Panc1 (cell line): ENCODE measurements around the gene CREB3L2.

Experiments
- TCF7L2 ChIP-seq: IDR thresholded peaks from 2 replicates; pipeline ENCODE4 v1.6.1; 2011; ENCODE audit warnings: mild to moderate bottlenecking, low read depth, low read length, inconsistent platforms
- TF ChIP-seq, protein P1 (sequence below): fragments of 450-650 bp; IDR thresholded peaks from 2 replicates; pipeline ENCODE4 v1.5.1; 2017; ENCODE audit warnings: mild to moderate bottlenecking

DNA sequence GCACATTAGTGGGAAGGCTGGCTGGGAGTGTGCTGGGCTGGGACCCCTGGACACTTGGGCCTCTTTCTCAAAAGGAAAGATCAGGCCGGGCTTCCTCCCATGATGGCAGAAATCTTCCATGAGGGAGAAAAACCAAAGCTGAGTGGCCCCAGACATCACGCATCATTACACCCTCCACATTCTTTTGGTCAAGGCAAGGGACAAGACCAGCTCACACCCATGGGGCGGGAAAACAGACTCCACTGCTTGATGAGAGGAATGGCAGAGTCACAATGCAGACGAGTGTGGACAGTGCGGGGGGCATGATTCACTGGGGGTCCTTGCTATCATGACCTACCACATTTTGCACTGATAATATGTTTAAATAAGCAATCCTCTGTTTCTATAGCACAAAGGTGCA is 73.3 kb downstream of the CREB3L2 start:
- TF ChIP-seq, protein P1, sequence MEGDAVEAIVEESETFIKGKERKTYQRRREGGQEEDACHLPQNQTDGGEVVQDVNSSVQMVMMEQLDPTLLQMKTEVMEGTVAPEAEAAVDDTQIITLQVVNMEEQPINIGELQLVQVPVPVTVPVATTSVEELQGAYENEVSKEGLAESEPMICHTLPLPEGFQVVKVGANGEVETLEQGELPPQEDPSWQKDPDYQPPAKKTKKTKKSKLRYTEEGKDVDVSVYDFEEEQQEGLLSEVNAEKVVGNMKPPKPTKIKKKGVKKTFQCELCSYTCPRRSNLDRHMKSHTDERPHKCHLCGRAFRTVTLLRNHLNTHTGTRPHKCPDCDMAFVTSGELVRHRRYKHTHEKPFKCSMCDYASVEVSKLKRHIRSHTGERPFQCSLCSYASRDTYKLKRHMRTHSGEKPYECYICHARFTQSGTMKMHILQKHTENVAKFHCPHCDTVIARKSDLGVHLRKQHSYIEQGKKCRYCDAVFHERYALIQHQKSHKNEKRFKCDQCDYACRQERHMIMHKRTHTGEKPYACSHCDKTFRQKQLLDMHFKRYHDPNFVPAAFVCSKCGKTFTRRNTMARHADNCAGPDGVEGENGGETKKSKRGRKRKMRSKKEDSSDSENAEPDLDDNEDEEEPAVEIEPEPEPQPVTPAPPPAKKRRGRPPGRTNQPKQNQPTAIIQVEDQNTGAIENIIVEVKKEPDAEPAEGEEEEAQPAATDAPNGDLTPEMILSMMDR: no peak
- TF ChIP-seq TCF7L2: no peak
